Omental fat pad (tissue), 4 donors: Measurements from ENCODE around the gene NOC2L. TPM values are rescaled to one million over a fixed set of nuclear protein-coding genes. Genes with fewer than 3 reads are reported as not detected.

Source experiments
- ATAC-seq: fragments of 150-250 bp; one replicate; pipeline ENCODE4 v1.9.1; 2016; ENCODE audit warnings: mild to moderate bottlenecking, moderate library complexity; ENCODE audit not compliant: low FRiP score
- DNase-seq: peaks from one replicate; pipeline ENCODE4 v3.0.0-alpha.2; 2019; ENCODE audit warnings: low spot score
- total RNA-seq, 4 donors: library from RNA; depleted of rRNA; stranded (reverse); fragments of >200 nt; gene quantifications; one replicate each; pipeline ENCODE4 v1.1.0, GENCODE V29; 2016
- TF ChIP-seq, protein P1 (sequence below), 3 donors: fragments of 450-650 bp; IDR thresholded peaks; one replicate each; pipeline ENCODE4 v1.5.1; 2016 to 2017; ENCODE audit warnings: antibody characterized with exemption in 3 of 3, mild to moderate bottlenecking in 3 of 3, moderate library complexity in 2 of 3

The NOC2L gene
- total RNA-seq, 4 donors from 2014 or later = 29.2 to 63.5 (median 31.3) TPM

DNA sequence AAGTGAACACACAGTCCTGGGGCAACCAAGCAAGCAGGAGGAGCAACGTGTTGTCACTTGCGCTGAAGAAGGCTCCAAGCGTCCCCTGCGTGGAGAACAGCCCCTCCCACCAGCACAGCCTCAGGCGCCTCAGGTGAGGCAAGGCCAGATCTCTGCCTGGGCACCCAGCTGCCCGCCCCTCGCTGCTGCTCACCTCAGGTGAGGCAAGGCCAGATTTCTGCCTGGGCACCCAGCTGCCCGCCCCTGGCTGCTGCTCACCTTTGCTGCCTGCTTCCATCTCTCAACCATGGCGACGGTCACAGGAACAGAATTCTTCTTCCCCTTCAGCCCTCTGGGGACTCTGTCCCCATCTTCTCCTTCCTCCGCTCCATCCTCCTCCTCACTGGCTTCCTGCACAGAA, 2.4 kb downstream of the NOC2L start:
- ATAC-seq (no peak), DNase-seq (no peak)
- TF ChIP-seq, protein P1, sequence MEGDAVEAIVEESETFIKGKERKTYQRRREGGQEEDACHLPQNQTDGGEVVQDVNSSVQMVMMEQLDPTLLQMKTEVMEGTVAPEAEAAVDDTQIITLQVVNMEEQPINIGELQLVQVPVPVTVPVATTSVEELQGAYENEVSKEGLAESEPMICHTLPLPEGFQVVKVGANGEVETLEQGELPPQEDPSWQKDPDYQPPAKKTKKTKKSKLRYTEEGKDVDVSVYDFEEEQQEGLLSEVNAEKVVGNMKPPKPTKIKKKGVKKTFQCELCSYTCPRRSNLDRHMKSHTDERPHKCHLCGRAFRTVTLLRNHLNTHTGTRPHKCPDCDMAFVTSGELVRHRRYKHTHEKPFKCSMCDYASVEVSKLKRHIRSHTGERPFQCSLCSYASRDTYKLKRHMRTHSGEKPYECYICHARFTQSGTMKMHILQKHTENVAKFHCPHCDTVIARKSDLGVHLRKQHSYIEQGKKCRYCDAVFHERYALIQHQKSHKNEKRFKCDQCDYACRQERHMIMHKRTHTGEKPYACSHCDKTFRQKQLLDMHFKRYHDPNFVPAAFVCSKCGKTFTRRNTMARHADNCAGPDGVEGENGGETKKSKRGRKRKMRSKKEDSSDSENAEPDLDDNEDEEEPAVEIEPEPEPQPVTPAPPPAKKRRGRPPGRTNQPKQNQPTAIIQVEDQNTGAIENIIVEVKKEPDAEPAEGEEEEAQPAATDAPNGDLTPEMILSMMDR (IDR thresholded peaks at IDR 0.05) = no peak

DNA sequence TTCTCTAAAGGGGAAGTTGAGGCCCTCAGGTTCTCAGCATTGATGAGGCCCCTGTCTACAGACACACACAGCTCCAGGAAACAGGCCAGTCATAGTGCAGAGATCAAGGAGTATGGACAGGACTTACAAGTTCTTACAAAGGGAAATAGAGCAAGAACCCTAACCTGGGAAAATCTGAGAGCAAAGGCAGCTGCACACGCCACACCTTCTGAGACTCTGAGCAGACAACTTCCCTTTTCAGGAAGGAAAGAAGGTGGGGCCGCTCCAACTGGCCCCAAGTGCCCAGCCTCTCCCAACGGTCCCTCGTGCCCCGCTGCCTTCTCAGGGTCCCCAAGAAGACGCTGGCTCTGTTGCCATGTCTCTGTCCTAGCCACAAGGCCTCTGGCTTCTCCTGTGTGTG, 3.6 kb downstream of the NOC2L start:
- TF ChIP-seq, protein P1 (IDR thresholded peaks at IDR 0.05) = no peak

DNA sequence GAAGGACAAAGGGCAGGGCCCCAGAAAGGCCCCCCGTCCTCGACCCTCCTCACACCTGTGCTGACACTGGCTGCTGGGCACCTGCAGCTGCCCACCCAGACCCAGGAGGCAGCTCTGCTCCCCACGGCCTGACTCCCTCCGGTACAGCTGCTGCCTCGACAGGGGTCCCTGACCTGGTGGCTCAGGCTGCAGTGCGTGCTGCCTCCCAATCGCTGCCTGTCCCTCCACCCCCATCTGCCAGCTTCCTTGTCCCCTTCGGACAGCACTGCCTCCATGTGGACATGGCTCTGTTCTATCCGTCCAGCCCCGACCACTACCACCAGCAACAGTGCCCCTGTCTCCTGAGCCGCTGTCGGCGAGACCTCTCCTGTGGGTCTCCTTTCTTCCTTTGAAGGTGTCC, 4.1 kb downstream of the NOC2L start:
- ATAC-seq (no peak), DNase-seq (no peak)
- TF ChIP-seq, protein P1 (IDR thresholded peaks at IDR 0.05) = no peak

More for the DNA sequence above, 3.6 kb downstream of the NOC2L start:
- no peak for DNase-seq
- no peak for ATAC-seq

DNA sequence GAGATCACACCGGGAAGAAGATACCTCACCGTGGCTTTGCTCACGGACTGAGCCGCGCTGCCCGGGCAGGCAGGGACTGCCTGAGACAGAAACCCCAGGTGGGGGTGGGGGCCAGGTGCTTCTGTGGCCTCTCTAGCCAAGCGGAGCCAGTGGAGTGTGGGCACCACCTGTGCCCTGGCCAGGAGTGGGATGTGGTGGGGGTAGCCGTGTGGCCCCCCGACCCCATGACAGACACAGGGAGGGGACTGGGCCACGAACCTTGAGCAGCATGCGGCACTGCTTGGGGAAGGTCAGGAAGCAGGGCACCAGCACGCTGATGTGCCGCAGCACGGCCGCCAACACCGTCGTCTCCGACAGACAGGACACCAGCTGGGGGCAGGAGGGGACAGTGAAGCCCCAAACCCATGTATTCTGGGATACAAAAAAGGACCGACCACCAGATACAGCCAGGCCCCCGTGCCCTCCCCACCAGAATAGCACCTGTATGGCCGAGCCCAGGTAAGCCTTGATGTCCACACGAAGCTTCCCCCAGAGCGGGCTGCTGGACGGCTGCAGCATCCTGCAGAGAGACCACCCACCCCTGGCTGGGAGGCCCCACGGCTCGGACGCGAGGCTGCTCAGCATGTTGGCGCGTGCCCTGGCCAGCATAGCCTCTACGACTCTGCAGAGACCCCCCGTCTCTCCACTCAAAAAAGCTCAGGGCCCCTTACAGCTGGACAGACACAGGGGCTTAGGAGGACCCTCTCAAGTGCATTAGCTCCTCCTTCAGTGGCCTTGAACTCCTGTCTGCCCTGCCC, 5.3 kb downstream of the NOC2L start:
- DNase-seq (no peak), ATAC-seq (no peak)
- TF ChIP-seq, protein P1 (IDR thresholded peaks at IDR 0.05) = no peak

DNA sequence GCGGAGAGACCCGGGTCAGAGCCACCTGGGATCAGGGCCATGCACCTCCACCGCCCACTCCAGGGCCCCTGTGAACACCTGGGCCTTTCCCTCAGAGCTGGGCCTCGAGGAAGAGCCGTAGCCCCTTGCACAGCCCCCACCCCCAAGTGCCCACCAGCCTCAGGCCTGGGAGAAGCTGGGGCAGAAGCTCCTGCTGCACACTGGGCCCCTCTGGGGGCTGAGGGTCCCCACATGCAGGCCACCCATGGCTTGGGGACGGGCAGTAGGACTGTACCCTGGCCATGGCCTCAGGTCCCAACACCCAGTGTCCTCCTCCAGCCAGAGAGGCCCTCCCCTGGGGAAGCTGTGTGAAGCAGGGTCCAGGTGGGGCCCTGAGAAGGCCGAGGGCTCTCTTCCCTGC, 6.5 kb downstream of the NOC2L start:
- TF ChIP-seq, protein P1 (IDR thresholded peaks at IDR 0.05) = no peak
- ATAC-seq (no peak), DNase-seq (no peak)

DNA sequence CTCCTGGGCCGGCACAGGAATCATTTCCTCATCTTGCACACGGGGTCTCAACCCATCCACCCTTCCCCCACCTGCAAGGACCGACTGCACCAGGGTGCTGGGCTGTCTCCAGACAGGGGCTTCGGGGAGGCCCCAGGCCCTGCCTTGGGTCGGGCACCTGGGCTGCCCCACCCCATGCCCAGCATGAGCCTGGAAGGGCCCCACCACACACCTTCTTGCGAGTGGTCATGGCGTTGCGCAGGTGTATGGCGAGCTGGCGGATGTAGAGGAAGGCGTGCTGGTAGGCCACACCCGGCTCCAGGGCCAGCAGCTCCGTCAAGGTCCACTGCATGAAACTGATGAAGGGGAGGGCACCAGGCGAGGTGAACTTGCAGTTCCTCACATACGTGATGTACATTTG, 6.9 kb downstream of the NOC2L start:
- no peak for ATAC-seq
- TF ChIP-seq, protein P1 (IDR thresholded peaks at IDR 0.05) = no peak

DNA sequence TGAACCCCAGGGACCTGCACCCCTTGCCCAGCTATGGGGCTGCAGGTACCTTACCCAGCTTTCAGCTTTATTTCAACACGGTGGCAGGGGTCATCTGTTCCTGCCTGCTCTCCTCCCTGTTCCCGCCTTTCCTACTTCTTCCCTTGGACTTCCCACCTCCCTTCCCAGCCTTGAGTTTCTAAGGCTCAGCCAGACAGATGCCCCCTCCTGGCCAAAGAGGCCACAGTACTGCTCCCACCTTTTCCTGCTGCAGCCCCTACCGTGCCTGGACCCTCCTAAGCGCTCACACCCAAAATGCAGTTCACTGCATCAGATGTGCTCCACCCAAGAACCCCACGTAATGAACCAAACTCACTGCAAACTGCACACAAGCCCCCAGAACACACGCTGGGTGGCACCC, 7.7 kb downstream of the NOC2L start:
- no peak for ATAC-seq
- DNase-seq = no peak
- TF ChIP-seq, protein P1 (IDR thresholded peaks at IDR 0.05) = no peak

More for the DNA sequence above, 6.9 kb downstream of the NOC2L start:
- DNase-seq = no peak
